ENCODE measurements around the gene MRPL53. TPM values are rescaled to one million over a fixed set of nuclear protein-coding genes. Genes with fewer than 3 reads are reported as not detected.

MRPL53 gene
- total and polyA plus RNA-seq, 2 of the 13 experiments (the other 11 are each of a cell fraction or from before 2014, with no cell fraction given) = 34.3 to 51.9 TPM

DNA sequence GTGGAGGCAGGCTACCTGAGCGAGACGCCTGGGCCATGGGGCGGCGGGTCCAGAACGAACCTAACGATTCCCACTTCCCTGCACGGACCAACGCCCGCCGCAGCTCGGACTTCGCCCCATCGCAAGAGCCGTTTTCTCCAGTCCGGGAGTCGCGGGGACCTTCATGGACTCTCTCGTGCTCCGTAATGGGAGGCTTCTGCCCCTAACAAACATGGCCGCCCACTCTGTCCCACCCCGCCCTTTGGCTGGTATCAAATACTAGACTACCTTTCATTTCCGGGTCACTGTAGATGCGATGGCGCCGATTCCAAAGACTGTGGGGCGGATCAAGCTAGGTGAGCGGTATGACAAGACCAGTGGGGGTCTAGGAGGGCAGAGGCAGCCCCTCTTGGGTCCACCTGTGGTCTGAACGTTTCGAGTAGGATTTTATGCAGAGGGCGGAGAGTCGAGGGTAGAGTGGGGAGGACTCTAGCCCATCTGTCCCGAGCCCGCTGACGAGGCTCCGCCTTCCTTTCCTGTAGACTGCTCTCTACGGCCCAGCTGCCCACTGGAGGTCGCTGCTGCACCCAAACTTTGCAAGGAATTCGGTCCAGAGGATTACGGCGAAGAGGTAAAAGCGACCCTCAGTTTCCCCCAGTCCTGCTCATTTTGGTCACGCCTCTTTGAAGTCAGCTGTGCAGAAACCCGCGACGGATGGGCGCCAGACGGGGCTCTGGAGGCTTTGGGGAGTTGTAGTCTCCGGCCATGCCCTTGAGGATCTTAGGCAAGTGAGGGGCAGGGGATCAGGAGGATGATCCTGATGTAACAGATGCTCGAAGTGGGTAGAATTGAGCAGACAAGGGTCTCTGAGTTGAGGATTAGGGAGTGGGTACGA, 10.6 kb upstream of the MRPL53 start, which contains the start of the genes CCDC142 and TTC31 (continued):
- TF ChIP-seq, protein P1, sequence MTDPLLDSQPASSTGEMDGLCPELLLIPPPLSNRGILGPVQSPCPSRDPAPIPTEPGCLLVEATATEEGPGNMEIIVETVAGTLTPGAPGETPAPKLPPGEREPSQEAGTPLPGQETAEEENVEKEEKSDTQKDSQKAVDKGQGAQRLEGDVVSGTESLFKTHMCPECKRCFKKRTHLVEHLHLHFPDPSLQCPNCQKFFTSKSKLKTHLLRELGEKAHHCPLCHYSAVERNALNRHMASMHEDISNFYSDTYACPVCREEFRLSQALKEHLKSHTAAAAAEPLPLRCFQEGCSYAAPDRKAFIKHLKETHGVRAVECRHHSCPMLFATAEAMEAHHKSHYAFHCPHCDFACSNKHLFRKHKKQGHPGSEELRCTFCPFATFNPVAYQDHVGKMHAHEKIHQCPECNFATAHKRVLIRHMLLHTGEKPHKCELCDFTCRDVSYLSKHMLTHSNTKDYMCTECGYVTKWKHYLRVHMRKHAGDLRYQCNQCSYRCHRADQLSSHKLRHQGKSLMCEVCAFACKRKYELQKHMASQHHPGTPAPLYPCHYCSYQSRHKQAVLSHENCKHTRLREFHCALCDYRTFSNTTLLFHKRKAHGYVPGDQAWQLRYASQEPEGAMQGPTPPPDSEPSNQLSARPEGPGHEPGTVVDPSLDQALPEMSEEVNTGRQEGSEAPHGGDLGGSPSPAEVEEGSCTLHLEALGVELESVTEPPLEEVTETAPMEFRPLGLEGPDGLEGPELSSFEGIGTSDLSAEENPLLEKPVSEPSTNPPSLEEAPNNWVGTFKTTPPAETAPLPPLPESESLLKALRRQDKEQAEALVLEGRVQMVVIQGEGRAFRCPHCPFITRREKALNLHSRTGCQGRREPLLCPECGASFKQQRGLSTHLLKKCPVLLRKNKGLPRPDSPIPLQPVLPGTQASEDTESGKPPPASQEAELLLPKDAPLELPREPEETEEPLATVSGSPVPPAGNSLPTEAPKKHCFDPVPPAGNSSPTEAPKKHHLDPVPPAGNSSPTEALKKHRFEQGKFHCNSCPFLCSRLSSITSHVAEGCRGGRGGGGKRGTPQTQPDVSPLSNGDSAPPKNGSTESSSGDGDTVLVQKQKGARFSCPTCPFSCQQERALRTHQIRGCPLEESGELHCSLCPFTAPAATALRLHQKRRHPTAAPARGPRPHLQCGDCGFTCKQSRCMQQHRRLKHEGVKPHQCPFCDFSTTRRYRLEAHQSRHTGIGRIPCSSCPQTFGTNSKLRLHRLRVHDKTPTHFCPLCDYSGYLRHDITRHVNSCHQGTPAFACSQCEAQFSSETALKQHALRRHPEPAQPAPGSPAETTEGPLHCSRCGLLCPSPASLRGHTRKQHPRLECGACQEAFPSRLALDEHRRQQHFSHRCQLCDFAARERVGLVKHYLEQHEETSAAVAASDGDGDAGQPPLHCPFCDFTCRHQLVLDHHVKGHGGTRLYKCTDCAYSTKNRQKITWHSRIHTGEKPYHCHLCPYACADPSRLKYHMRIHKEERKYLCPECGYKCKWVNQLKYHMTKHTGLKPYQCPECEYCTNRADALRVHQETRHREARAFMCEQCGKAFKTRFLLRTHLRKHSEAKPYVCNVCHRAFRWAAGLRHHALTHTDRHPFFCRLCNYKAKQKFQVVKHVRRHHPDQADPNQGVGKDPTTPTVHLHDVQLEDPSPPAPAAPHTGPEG (CRISPR knock-in tag; IDR thresholded peaks at IDR 0.05) = no peak; the same call in none of the 2 replicates
- no peak for TF ChIP-seq CCAR2 (optimal IDR thresholded peaks at IDR 0.05; ENCODE audit: low read depth, low read length)
- TF ChIP-seq ZFP37 (CRISPR knock-in tag; IDR thresholded peaks at IDR 0.05; ENCODE audit: borderline replicate concordance) = no peak; the same call in 1 of the 2 replicates
- TF ChIP-seq ZNF792 (CRISPR knock-in tag; IDR thresholded peaks at IDR 0.05) = no peak; the same call in 1 of the 2 replicates
- TF ChIP-seq, protein P2, sequence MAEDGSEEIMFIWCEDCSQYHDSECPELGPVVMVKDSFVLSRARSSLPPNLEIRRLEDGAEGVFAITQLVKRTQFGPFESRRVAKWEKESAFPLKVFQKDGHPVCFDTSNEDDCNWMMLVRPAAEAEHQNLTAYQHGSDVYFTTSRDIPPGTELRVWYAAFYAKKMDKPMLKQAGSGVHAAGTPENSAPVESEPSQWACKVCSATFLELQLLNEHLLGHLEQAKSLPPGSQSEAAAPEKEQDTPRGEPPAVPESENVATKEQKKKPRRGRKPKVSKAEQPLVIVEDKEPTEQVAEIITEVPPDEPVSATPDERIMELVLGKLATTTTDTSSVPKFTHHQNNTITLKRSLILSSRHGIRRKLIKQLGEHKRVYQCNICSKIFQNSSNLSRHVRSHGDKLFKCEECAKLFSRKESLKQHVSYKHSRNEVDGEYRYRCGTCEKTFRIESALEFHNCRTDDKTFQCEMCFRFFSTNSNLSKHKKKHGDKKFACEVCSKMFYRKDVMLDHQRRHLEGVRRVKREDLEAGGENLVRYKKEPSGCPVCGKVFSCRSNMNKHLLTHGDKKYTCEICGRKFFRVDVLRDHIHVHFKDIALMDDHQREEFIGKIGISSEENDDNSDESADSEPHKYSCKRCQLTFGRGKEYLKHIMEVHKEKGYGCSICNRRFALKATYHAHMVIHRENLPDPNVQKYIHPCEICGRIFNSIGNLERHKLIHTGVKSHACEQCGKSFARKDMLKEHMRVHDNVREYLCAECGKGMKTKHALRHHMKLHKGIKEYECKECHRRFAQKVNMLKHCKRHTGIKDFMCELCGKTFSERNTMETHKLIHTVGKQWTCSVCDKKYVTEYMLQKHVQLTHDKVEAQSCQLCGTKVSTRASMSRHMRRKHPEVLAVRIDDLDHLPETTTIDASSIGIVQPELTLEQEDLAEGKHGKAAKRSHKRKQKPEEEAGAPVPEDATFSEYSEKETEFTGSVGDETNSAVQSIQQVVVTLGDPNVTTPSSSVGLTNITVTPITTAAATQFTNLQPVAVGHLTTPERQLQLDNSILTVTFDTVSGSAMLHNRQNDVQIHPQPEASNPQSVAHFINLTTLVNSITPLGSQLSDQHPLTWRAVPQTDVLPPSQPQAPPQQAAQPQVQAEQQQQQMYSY (CRISPR knock-in tag; IDR thresholded peaks at IDR 0.05) = no peak
- no peak for TF ChIP-seq ZNF570 (CRISPR knock-in tag; IDR thresholded peaks at IDR 0.05; ENCODE audit: borderline replicate concordance)
- TF ChIP-seq ZNF264 (CRISPR knock-in tag; IDR thresholded peaks at IDR 0.05) = no peak; the same call in 1 of the 2 replicates
- no peak for TF ChIP-seq ZNF496 (CRISPR knock-in tag; IDR thresholded peaks at IDR 0.05; ENCODE audit: insufficient replicate concordance)
- TF ChIP-seq SMAD3 (CRISPR knock-in tag; IDR thresholded peaks at IDR 0.05) = peak; percentile 93
- TF ChIP-seq, protein P3, sequence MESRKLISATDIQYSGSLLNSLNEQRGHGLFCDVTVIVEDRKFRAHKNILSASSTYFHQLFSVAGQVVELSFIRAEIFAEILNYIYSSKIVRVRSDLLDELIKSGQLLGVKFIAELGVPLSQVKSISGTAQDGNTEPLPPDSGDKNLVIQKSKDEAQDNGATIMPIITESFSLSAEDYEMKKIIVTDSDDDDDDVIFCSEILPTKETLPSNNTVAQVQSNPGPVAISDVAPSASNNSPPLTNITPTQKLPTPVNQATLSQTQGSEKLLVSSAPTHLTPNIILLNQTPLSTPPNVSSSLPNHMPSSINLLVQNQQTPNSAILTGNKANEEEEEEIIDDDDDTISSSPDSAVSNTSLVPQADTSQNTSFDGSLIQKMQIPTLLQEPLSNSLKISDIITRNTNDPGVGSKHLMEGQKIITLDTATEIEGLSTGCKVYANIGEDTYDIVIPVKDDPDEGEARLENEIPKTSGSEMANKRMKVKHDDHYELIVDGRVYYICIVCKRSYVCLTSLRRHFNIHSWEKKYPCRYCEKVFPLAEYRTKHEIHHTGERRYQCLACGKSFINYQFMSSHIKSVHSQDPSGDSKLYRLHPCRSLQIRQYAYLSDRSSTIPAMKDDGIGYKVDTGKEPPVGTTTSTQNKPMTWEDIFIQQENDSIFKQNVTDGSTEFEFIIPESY (CRISPR knock-in tag; IDR thresholded peaks at IDR 0.05) = peak; percentile 27; the same call in 1 of the 2 replicates
- TF ChIP-seq TP53 (CRISPR knock-in tag; conservative IDR thresholded peaks at IDR 0.05) = no peak
- 0 out of 2 replicates have a peak, but pooled peaks have one; percentile 80 for TF ChIP-seq ZBTB8A (CRISPR knock-in tag; IDR thresholded peaks at IDR 0.05; ENCODE audit: borderline replicate concordance, low read depth)
- peak; percentile 74 for TF ChIP-seq SRSF1 (optimal IDR thresholded peaks at IDR 0.05; ENCODE audit: low read depth, low read length)

All from HepG2 (cell line).